ENCODE measurements around the gene PTPN4. TPM values are rescaled to one million over a fixed set of nuclear protein-coding genes. Genes with fewer than 3 reads are reported as not detected.

The PTPN4 gene
- total and polyA plus RNA-seq, 2 of the 8 experiments (the other 6 are each of a cell fraction or from before 2014, with no cell fraction given): 28.5 to 105 TPM

- Histone ChIP-seq H3K23ac (ENCODE audit: insufficient read length) (no peak overlapping the region), H2BK20ac (ENCODE audit: low read length) (no peak overlapping the region), H3K4me3 (ENCODE audit: extremely low read depth in 1 of 4, insufficient read depth in 2 of 4, low read depth in 3 of 4, low read length in 4 of 4) (no peak overlapping the region), H3K9me3 (ENCODE audit: insufficient read depth in 2 of 2, low read depth in 1 of 2, low read length in 1 of 2) (no peaks in the 10 kb centered on the region), H3K23me2 (ENCODE audit: low read depth, low read length) (peaks cover 6% of the 10 kb centered on the region; the same call in 1 of the 2 replicates), H3K4me2 (ENCODE audit: insufficient read depth in 1 of 2, low read depth in 2 of 2, low read length in 2 of 2) (no peak overlapping the region), H3K9ac (replicated peaks in 1 of 4; ENCODE audit: extremely low read depth in 1 of 4, low read depth in 3 of 4, low read length in 3 of 4) (no peak overlapping the region), H3K4me1 (replicated peaks in 1 of 4; ENCODE audit: control insufficient read depth in 3 of 4, insufficient read depth in 4 of 4, low read length in 3 of 4) (peaks cover 0 to 8% (median 5%) of the 10 kb centered on the region in 4 experiments; a peak in 4 of 7 replicates), H2AFZ (ENCODE audit: low read length) (peak overlapping the region; percentile 62; the same call in 1 of the 2 replicates), H3K27me3 (replicated peaks in 1 of 4; ENCODE audit: control insufficient read depth in 3 of 4, extremely low read depth in 1 of 4, insufficient read depth in 3 of 4, low read length in 3 of 4) (no peaks in the 10 kb centered on the region), H3K14ac (ENCODE audit: insufficient read length) (no peak overlapping the region), H3K27ac (ENCODE audit: low read depth, low read length) (no peak overlapping the region), H2BK5ac (ENCODE audit: low read depth, low read length) (no peak overlapping the region), H4K8ac (ENCODE audit: extremely low read depth, insufficient read depth, low read length) (no peak overlapping the region), H2BK120ac (replicated peaks; ENCODE audit: low read depth, low read length) (no peak overlapping the region), H4K20me1 (replicated peaks in 1 of 2; ENCODE audit: control insufficient read depth in 1 of 2, insufficient read depth in 2 of 2, low read length in 2 of 2) (no peaks in the 10 kb centered on the region), H3K4ac (replicated peaks; ENCODE audit: insufficient read length, low read depth, low read length) (no peak overlapping the region), H4K91ac (replicated peaks; ENCODE audit: insufficient read length, low read length) (no peak overlapping the region), H2AK5ac (ENCODE audit: low read depth, low read length) (no peak overlapping the region), H3K18ac (ENCODE audit: extremely low read depth, low read length) (no peak overlapping the region), H3K79me2 (ENCODE audit: control insufficient read depth in 1 of 2, insufficient read depth in 2 of 2, low read length in 2 of 2) (peaks cover 7 to 17% of the 10 kb centered on the region in 2 experiments; a peak in 3 of 4 replicates), H3K56ac (replicated peaks; ENCODE audit: insufficient read length, low read depth, low read length) (no peak overlapping the region), H2BK15ac (ENCODE audit: low read length) (0 out of 2 replicates have a peak overlapping the region, but pooled peaks have one; percentile 6), H3K36me3 (ENCODE audit: control insufficient read depth in 2 of 4, insufficient read depth in 4 of 4, low read length in 3 of 4) (no peaks in the 10 kb centered on the region), H4K5ac (ENCODE audit: insufficient read length, low read depth, low read length) (no peak overlapping the region), H2BK12ac (ENCODE audit: low read depth, low read length) (peak overlapping the region; percentile 64; the same call in 1 of the 2 replicates), H3K79me1 (ENCODE audit: low read depth, low read length) (no peaks in the 10 kb centered on the region)
- POLR2A ChIA-PET (ENCODE audit: partially characterized antibody): interaction anchor here (0.6 to 1.3 kb wide), 2 partner anchors 10 to 620 kb away, joined by 3 read pairs; no protein-coding TSS in a partner anchor
- CTCF ChIA-PET (ENCODE audit: partially characterized antibody): interaction anchor here (0.9 to 2.1 kb wide), 7 partner anchors 10 to 96 kb away, joined by 3 to 8 read pairs (median 3); no protein-coding TSS in a partner anchor
- FAIRE-seq (no peak), DNase-seq (ENCODE audit: low read depth in 1 of 2, low spot score in 2 of 2) (no peak)
- 85% methylated on average over 5 of the region's 5 CpGs; no CpG with 5 or more reads in 1 of the 2 experiments for WGBS, 2 experiments (ENCODE audit: extremely low coverage in 1 of 2, insufficient coverage in 1 of 2, insufficient read length in 1 of 2, insufficient replicate concordance in 2 of 2, low coverage in 1 of 2, low lambda C conversion rate in 2 of 2, missing lambda C conversion rate in 1 of 2)
- TF ChIP-seq ZNF274 (IDR thresholded peaks at IDR 0.05; ENCODE audit: borderline replicate concordance, extremely low read depth, low read length) (no peak), EGR1 (IDR thresholded peaks at IDR 0.05; ENCODE audit: borderline replicate concordance, low read depth, low read length) (no peak), USF2 (IDR thresholded peaks at IDR 0.05; ENCODE audit: low read length) (no peak), EZH2 (IDR thresholded peaks at IDR 0.05; ENCODE audit: low read depth, low read length, severe bottlenecking) (no peak), RNF2 (IDR thresholded peaks at IDR 0.05; ENCODE audit: borderline replicate concordance, low read depth, low read length, missing control alignments, poor library complexity, severe bottlenecking) (no peak), BACH1 (IDR thresholded peaks at IDR 0.05; ENCODE audit: low read length) (no peak), SIN3A (conservative IDR thresholded peaks at IDR 0.05 in 1 of 2, IDR thresholded peaks at IDR 0.05 in 1 of 2; ENCODE audit: low read depth in 1 of 2, low read length in 2 of 2) (no peak), BCL11A (IDR thresholded peaks at IDR 0.05; ENCODE audit: low read depth in 2 of 2, low read length in 2 of 2) (no peak), RFX5 (IDR thresholded peaks at IDR 0.05; ENCODE audit: borderline replicate concordance, low read depth, low read length) (no peak), CEBPB (IDR thresholded peaks at IDR 0.05; ENCODE audit: low read depth, low read length) (no peak), ATF3 (IDR thresholded peaks at IDR 0.05; ENCODE audit: insufficient read depth, low read depth, low read length) (no peak)
Observed at GRCh38 chr2:119756837-119757236, 2.9 kb upstream of the PTPN4 start.

Data from H1 (cell line).